ENCODE measurements around the gene TMOD1.

TMOD1 gene

GRCh38 chr9:97640325-97640724, 138.9 kb downstream of the TMOD1 start:
- FAIRE-seq = no peak

GRCh38 chr9:97645720-97646119, 144.3 kb downstream of the TMOD1 start:
- FAIRE-seq = no peak

- no peak for FAIRE-seq
Measured at GRCh38 chr9:97647996-97648395, 146.5 kb downstream of the TMOD1 start.

Data from endometrium (tissue), 2 donors.